ENCODE results near the gene RIIAD1.

GRCh38 chr1:151739590-151740355 lies 18.5 kb downstream of the RIIAD1 start:
- peak in 1 of 2 donors; percentile 41 for TF ChIP-seq CTCF (conservative IDR thresholded peaks at IDR 0.05 in 1 of 2, IDR thresholded peaks at IDR 0.05 in 1 of 2; ENCODE audit: extremely low read depth in 1 of 2, insufficient read depth in 1 of 2, low read depth in 1 of 2, low read length in 2 of 2)
- TF ChIP-seq EZH2 (IDR thresholded peaks at IDR 0.05; ENCODE audit: borderline replicate concordance, low read length): no peak

Data from mammary epithelial cell (primary cell).